GM18951 (cell line): ENCODE data around the gene OSER1.

ENCODE experiments used
- POLR2A ChIP-seq: IDR thresholded peaks from 4 replicates; pipeline ENCODE4 v1.6.1; 2011; ENCODE audit warnings: mild to moderate bottlenecking; ENCODE audit not compliant: insufficient read length, insufficient read depth; ENCODE audit errors: extremely low read depth
- in situ Hi-C: fragments of 300-500 bp; cut with MboI; formaldehyde crosslinking; loops from one replicate; pipeline ENCODE4 v1.12.0; 2022; ENCODE audit warnings: low sequenced_read_pairs, mixed read lengths, inconsistent platforms; ENCODE audit not compliant: unreplicated experiment

The OSER1 gene

GRCh38 chr20:44218446-44218845 lies 7.9 kb upstream of the OSER1 start:
- in situ Hi-C loops: loop anchor here (5.0 kb wide), 1 partner anchor 94 kb away; the partner anchor contains the start of gene FITM2
- TF ChIP-seq POLR2A: no peak

DNA sequence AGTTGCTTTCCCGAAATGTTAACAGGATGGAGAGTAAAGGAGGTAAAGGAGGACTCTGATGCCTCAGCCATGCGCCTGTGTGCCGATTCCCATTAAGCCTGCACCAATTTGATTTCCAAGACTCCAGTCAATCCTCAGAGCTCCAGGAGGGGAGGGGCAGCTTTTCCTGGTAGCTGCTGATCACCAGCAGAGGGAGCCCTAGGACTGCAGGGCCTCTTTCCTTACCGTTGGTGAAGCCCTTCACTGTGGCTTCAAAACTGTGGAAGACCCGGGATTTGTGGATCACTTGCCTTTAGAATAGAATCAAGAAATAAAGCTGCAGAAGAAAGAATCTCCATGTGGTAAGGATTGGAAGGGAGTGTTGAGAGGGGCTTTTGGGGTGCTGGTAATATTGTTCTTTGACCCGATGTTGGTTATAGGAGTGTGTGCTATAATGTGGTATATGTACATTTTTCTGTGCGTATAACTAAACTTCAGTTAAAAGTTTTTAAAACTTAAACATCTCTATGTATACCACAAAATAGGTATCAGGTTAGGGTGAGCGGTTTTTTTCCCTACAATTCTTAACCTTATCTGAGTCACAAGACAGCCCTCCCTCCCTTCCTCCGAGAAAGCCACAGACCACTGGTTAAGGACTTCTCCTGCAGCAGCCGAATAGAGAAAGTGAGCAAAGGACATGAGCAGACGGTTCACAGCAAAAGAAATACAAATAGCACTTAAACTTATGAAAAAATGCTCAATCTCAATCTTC lies 6.9 kb upstream of the OSER1 start:
- in situ Hi-C loops: loop anchor here (5.0 kb wide), 1 partner anchor 95 kb away; the partner anchor contains the start of gene FITM2
- no peak for TF ChIP-seq POLR2A

GRCh38 chr20:44215125-44215524 lies 4.6 kb upstream of the OSER1 start:
- in situ Hi-C loops: loop anchor here (5.0 kb wide), 1 partner anchor 97 kb away; the partner anchor contains the start of gene FITM2
- TF ChIP-seq POLR2A: no peak

DNA sequence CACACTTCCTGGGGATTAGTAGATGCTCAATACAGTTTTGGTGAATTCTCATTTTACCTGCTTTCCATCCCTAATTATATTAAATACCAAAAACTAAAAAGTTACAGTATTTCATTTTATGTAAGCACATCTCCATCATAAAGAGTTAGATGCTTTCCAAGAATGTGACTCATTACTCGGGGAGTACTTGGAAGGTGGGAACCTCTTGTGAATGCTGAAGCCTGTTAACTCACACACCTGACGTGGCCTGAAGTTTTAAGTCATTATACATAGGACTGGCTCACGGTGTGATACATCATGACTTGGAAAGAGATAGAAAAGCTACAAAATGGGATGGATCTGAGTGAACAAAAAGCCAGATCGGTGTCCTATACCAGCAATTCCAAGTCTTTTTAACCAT lies 2.2 kb upstream of the OSER1 start:
- in situ Hi-C loops: no loop called here
- no peak for TF ChIP-seq POLR2A

DNA sequence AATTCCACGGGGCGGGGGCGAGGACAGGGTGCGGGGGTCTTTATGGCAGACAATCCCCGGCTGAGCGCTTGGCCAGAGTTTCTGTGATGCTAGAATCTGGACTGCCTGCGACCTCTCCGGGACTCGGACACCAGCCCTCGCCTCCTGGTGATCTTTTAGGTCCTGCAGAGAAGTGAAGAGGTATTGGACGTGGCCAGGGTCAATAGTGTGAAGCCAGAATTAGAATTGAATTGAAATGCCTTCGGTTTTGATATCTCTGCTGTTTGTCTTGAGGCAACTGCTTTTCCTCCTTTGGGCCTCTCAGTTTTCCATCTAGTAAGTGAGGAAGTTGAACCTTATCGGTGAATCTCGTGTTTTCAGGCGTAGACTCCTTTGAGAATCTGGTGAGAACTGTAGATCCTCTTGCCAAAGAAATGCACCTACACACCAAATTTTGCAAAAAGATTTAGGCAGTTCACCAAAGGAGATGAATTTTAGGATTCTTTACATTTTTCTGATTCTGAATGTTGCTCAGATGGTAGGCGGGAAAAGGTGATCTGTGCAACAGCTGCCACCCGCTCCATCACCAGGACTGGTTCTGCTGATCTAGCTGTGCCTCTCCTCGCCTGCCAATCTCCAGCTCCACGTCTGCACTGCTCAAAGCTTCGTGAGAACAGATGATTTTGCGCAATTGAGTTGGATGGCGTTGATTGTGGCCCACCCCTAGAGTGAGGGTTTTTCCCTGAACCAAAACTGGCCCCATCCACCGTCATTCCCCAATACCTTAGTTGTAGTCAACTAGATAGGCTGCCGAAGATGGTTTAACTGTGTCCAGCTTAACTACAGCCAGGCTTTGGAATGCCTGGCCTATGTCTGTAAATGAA lies 837 bp upstream of the OSER1 start:
- in situ Hi-C loops: no loop called here

DNA sequence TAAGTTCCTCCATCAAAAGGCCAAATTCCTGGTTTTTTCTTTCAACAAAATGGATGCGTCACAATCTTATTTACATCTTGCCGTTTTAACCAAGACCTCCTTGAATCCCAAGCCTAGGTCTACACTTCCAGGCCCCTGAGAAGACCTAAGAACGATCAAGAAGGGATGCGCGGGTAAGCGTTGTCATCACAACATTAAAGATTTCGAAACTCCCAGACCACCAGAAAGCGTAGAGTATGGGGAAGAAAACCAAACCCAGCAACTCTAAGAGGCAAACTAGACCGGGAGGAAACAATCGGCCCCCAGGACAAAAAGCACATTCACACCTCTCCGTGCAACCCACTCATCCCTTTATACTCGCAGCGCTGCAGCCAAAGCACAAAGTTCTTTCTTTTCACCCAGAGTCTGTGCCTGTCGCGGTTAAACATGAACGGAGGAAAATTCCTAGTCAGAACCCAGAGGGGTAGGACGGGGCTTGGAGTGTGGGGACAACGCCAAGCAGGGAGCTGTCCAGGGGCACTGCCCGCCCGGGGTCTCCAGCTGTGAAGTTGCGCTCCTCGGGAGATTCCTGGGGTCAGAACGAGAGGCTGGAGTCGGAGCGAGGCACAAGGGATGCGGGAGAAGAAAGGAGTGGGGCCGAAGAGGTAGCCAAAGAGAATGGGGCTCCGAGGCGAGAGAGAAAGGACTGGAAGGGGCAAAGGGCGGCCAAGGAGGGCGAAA lies 725 bp downstream of the OSER1 start:
- no peak for TF ChIP-seq POLR2A
- in situ Hi-C loops: no loop called here

More for the DNA sequence above, 837 bp upstream of the OSER1 start:
- no peak for TF ChIP-seq POLR2A

DNA sequence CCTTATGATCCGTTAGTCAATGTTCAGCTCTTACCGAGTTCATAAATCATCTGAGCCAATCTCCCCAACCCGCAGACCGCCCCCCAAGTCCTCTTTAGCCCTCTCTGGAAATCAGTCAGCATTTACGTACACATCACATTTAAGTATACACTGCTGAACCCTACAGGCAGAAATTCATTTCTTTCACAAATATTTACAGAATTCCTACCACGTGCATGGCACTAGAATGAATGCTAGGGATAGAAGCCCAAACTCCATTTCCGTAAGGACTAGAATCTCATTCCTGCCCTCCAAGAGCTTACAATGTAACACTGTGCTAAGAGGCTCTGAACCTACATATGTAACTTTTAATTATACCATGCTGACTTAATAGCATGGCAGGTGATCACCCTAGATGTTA lies 1.8 kb downstream of the OSER1 start:
- no peak for TF ChIP-seq POLR2A
- in situ Hi-C loops: no loop called here

DNA sequence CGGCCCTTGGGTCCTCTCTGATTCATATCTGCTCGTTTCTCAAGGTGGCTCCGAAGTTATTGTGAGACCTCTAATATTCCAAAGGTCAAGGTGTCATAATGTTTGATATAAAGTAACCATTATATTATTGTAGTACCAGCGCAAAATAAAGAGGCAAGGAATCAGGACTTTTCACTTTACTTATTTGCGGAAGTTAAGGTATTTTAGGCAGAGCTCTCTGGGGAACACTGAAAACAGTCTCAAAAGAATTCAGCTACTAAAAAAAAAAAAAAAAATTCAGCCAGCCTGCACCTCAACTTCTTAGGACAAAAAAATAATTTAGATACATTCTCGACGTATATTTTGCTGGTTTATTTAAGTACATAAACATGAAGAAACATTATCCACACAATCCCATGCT lies 2.4 kb downstream of the OSER1 start:
- no peak for TF ChIP-seq POLR2A
- in situ Hi-C loops: no loop called here

GRCh38 chr20:44207126-44207723 lies 3.3 kb downstream of the OSER1 start:
- in situ Hi-C loops: no loop called here
- TF ChIP-seq POLR2A: no peak

GRCh38 chr20:44206132-44206531 lies 4.4 kb downstream of the OSER1 start:
- TF ChIP-seq POLR2A: no peak
- in situ Hi-C loops: no loop called here

DNA sequence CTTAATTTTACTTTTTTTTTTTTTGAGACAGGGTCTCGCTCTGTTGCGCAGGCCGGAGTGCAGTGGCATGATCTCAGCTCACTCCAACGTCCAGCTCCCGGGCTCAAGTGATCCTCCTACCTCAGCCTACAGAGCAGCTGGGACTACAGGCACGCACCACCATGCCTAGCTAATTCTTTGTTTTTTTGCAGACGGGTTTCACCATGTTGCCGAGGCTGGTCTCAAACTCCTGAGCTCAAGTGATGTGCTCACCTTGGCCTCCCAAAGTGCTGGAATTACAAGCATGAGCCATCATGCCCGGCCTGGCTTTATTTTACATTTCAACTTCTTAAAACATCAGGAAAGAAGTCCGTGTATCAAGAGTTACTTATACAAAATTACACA lies 5.7 kb downstream of the OSER1 start:
- in situ Hi-C loops: no loop called here
- TF ChIP-seq POLR2A: no peak

DNA sequence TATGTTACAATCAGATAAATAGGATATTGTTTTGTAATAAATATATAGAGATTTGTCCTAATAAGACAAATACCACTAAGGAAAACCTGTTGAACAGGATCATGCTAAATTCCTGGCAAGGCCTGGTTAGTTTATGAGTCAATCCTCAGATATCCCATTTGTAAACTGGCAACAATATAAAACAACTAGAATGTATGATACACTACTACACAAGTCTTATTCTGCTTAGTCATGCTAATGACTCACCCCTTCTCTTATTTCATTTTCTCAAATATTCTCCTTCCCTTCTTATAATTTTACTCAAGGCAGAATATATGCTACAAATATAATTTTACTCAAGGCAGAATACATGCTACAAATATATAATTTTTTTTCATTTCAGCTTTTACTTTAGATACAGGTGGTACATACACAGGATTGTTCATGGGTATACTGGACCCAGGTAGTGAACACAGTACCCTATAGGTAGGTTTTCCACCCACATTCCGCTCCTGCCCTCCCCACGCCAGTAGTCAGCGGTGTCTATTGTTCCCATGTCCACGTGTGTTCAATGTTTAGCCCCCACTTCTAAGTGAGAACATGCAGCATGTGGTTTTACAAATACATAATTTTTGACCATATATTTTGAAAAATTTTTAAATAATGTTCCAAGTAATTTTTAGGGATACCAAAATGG lies 6.3 kb downstream of the OSER1 start:
- TF ChIP-seq POLR2A: no peak
- in situ Hi-C loops: no loop called here
